DOHH2 (cell line): ENCODE results near the gene GTF2A1.

Experiments
- EZH2phosphoT487 ChIP-seq: fragments of 200-600 bp; sonication (generic); IDR thresholded peaks from 2 replicates; pipeline ENCODE4 v1.6.1; 2017; ENCODE audit warnings: borderline replicate concordance, mild to moderate bottlenecking, antibody characterized with exemption, low read length, moderate library complexity, mixed read lengths
- TF ChIP-seq, protein P1 (sequence below): fragments of 200-600 bp; sonication (generic); IDR thresholded peaks from one replicate; pipeline ENCODE4 v1.5.1; 2014; ENCODE audit warnings: antibody characterized with exemption, mild to moderate bottlenecking, low read depth, low read length; ENCODE audit not compliant: poor library complexity, severe bottlenecking

DNA sequence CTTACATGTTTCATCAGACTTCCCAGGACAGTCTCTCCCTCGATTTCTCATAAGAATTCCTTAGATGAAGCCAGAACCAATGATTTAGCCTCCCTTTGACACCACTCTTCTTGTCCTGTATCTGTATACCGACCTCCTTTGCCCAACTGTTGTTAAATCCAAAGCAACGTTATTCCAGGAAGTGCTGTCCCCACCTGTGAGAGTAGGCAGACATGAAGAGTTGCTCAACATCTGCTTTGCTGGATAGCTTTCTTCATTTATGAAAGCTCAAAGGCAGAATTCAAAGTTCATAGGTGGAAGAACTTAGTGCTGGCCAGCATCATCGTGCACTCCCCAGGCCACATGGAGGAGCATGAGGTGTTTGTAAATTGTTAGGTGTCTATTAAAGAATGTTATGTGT lies 55.6 kb downstream of the GTF2A1 start:
- TF ChIP-seq, protein P1, sequence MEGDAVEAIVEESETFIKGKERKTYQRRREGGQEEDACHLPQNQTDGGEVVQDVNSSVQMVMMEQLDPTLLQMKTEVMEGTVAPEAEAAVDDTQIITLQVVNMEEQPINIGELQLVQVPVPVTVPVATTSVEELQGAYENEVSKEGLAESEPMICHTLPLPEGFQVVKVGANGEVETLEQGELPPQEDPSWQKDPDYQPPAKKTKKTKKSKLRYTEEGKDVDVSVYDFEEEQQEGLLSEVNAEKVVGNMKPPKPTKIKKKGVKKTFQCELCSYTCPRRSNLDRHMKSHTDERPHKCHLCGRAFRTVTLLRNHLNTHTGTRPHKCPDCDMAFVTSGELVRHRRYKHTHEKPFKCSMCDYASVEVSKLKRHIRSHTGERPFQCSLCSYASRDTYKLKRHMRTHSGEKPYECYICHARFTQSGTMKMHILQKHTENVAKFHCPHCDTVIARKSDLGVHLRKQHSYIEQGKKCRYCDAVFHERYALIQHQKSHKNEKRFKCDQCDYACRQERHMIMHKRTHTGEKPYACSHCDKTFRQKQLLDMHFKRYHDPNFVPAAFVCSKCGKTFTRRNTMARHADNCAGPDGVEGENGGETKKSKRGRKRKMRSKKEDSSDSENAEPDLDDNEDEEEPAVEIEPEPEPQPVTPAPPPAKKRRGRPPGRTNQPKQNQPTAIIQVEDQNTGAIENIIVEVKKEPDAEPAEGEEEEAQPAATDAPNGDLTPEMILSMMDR, result no peak
- TF ChIP-seq EZH2phosphoT487, result no peak
